Ectodermal cell (in vitro differentiated cells): ENCODE data around the gene TK2.
"Not testable (repeated sequence)": the region's sequence is repeated elsewhere in the genome, so short reads cannot be mapped to it uniquely, and the experiment has no call there.

Experiments
- H3K27ac ChIP-seq: 2 replicates; pipeline ENCODE4 v1.7.0; 2013; ENCODE audit warnings: mild to moderate bottlenecking, low read depth, low read length; ENCODE audit not compliant: insufficient read depth, poor library complexity, severe bottlenecking
- H3K27me3 ChIP-seq: 2 replicates; pipeline ENCODE4 v1.7.0; 2013; ENCODE audit warnings: mild to moderate bottlenecking, low read length; ENCODE audit not compliant: insufficient read depth, control insufficient read depth, poor library complexity, severe bottlenecking
- H3K36me3 ChIP-seq: one replicate; pipeline ENCODE4 v1.7.0; 2013; ENCODE audit warnings: low read length; ENCODE audit not compliant: control insufficient read depth, insufficient read depth
- H3K4me1 ChIP-seq: one replicate; pipeline ENCODE4 v1.7.0; 2013; ENCODE audit warnings: low read length; ENCODE audit not compliant: control insufficient read depth, insufficient read depth
- H3K4me3 ChIP-seq: 2 replicates; pipeline ENCODE4 v1.7.0; 2013; ENCODE audit warnings: low read depth, low read length, control low read depth; ENCODE audit not compliant: insufficient read depth
- H3K9me3 ChIP-seq: 2 replicates; pipeline ENCODE4 v1.7.0; 2013; ENCODE audit warnings: mild to moderate bottlenecking, low read length, moderate library complexity; ENCODE audit not compliant: control insufficient read depth
- WGBS, 2 experiments: methylation state at CpG; one replicate each; pipeline ENCODE4 v1.1.7; 2013; ENCODE audit warnings: missing lambda C conversion rate in 2 of 2; 5-methylcytosine and 5-hydroxymethylcytosine counted together

Gene TK2

GRCh38 chr16:66467611-66468010 is 82.3 kb downstream of the TK2 start:
- WGBS, 2 experiments = 90 to 93% methylated on average over 5 of the region's 5 CpGs
- H3K27me3 ChIP-seq = no peaks in the 10 kb centered on the region
- no peaks in the 10 kb centered on the region for H3K4me1 ChIP-seq
- H3K4me3 ChIP-seq = no peak overlapping the region
- no peaks in the 10 kb centered on the region for H3K9me3 ChIP-seq
- no peak overlapping the region for H3K27ac ChIP-seq
- H3K36me3 ChIP-seq = no peaks in the 10 kb centered on the region

GRCh38 chr16:66466636-66467035 is 83.3 kb downstream of the TK2 start:
- H3K9me3 ChIP-seq, H3K27me3 ChIP-seq, H3K36me3 ChIP-seq, H3K4me1 ChIP-seq, H3K27ac ChIP-seq, H3K4me3 ChIP-seq: not testable (repeated sequence)
- 88 to 89% methylated on average over 6 of the region's 6 CpGs for WGBS, 2 experiments

- 89 to 91% methylated on average over 6 of the region's 6 CpGs for WGBS, 2 experiments
- not testable (repeated sequence) for H3K36me3 ChIP-seq, H3K27me3 ChIP-seq, H3K27ac ChIP-seq, H3K4me3 ChIP-seq, H3K9me3 ChIP-seq, H3K4me1 ChIP-seq
Measured at GRCh38 chr16:66465946-66466345, 84.0 kb downstream of the TK2 start.

- 80 to 100% methylated on average over 1 of the region's 1 CpG for WGBS, 2 experiments
- no peaks in the 10 kb centered on the region for H3K4me1 ChIP-seq
- no peak overlapping the region for H3K4me3 ChIP-seq
- no peaks in the 10 kb centered on the region for H3K9me3 ChIP-seq
- H3K36me3 ChIP-seq = no peaks in the 10 kb centered on the region
- no peaks in the 10 kb centered on the region for H3K27me3 ChIP-seq
- H3K27ac ChIP-seq = no peak overlapping the region
Measured at GRCh38 chr16:66462912-66463311, 87.0 kb downstream of the TK2 start.

- H3K36me3 ChIP-seq = no peaks in the 10 kb centered on the region
- no peaks in the 10 kb centered on the region for H3K9me3 ChIP-seq
- H3K27ac ChIP-seq = no peak overlapping the region
- H3K27me3 ChIP-seq = no peaks in the 10 kb centered on the region
- no peaks in the 10 kb centered on the region for H3K4me1 ChIP-seq
- WGBS, 2 experiments = 83 to 92% methylated on average over 1 of the region's 1 CpG
- H3K4me3 ChIP-seq = no peak overlapping the region
Measured at GRCh38 chr16:66460703-66461102, 89.2 kb downstream of the TK2 start.

GRCh38 chr16:66459878-66460277 is 90.0 kb downstream of the TK2 start:
- H3K4me3 ChIP-seq = no peak overlapping the region
- H3K9me3 ChIP-seq = no peaks in the 10 kb centered on the region
- no peaks in the 10 kb centered on the region for H3K27me3 ChIP-seq
- WGBS, 2 experiments = 47 to 60% methylated on average over 5 of the region's 5 CpGs
- H3K36me3 ChIP-seq = no peaks in the 10 kb centered on the region
- no peaks in the 10 kb centered on the region for H3K4me1 ChIP-seq
- no peak overlapping the region for H3K27ac ChIP-seq

- no peaks in the 10 kb centered on the region for H3K9me3 ChIP-seq
- no peak overlapping the region for H3K4me3 ChIP-seq
- no peaks in the 10 kb centered on the region for H3K36me3 ChIP-seq
- no peaks in the 10 kb centered on the region for H3K4me1 ChIP-seq
- WGBS, 2 experiments = 83 to 87% methylated on average over 7 of the region's 7 CpGs
- no peak overlapping the region for H3K27ac ChIP-seq
- H3K27me3 ChIP-seq = no peaks in the 10 kb centered on the region
Measured at GRCh38 chr16:66458853-66459252, 91.1 kb downstream of the TK2 start.

- H3K27ac ChIP-seq = no peak overlapping the region
- 89 to 90% methylated on average over 5 of the region's 5 CpGs for WGBS, 2 experiments
- H3K9me3 ChIP-seq = no peaks in the 10 kb centered on the region
Measured at GRCh38 chr16:66458292-66458691, 91.6 kb downstream of the TK2 start.

More at GRCh38 chr16:66458292-66458691, 91.6 kb downstream of the TK2 start:
- Histone ChIP-seq H3K27me3 (no peaks in the 10 kb centered on the region), H3K36me3 (no peaks in the 10 kb centered on the region), H3K4me3 (no peak overlapping the region), H3K4me1 (no peaks in the 10 kb centered on the region)
